GM21786 (cell line): ENCODE measurements around the gene PRKAB1.

Experiments
- ATAC-seq: cut with Tn5 transposase; IDR thresholded peaks from one replicate; pipeline ENCODE4 v1.9.1; 2021; ENCODE audit not compliant: unreplicated experiment

PRKAB1 gene

GRCh38 chr12:119710965-119711551 lies 43.1 kb downstream of the PRKAB1 start:
- no peak for ATAC-seq

GRCh38 chr12:119711693-119712092 lies 43.8 kb downstream of the PRKAB1 start:
- no peak for ATAC-seq

GRCh38 chr12:119712721-119713120 lies 44.8 kb downstream of the PRKAB1 start:
- ATAC-seq: no peak

- ATAC-seq: no peak
These were observed 45.7 kb downstream of the PRKAB1 start for GRCh38 chr12:119713551-119714031.

GRCh38 chr12:119714614-119715267 lies 46.8 kb downstream of the PRKAB1 start:
- no peak for ATAC-seq

GRCh38 chr12:119715268-119715620 lies 47.3 kb downstream of the PRKAB1 start:
- ATAC-seq: no peak

GRCh38 chr12:119718141-119718540 lies 50.2 kb downstream of the PRKAB1 start:
- no peak for ATAC-seq

GRCh38 chr12:119720349-119720748 lies 52.4 kb downstream of the PRKAB1 start:
- ATAC-seq: no peak

GRCh38 chr12:119721306-119721705 lies 53.4 kb downstream of the PRKAB1 start:
- no peak for ATAC-seq

GRCh38 chr12:119725523-119725922 lies 57.6 kb downstream of the PRKAB1 start:
- ATAC-seq: no peak

GRCh38 chr12:119727600-119728443 lies 59.9 kb downstream of the PRKAB1 start:
- no peak for ATAC-seq

GRCh38 chr12:119728444-119728745 lies 60.5 kb downstream of the PRKAB1 start:
- no peak for ATAC-seq

GRCh38 chr12:119729871-119730270 lies 61.9 kb downstream of the PRKAB1 start:
- no peak for ATAC-seq

GRCh38 chr12:119730381-119730780 lies 62.4 kb downstream of the PRKAB1 start:
- ATAC-seq: no peak
